Panc1 (cell line): Measurements from ENCODE around the gene SEMA3G. TPM values are rescaled to one million over a fixed set of nuclear protein-coding genes. Genes with fewer than 3 reads are reported as not detected.

ENCODE experiments used
- ATAC-seq: fragments of 200-7000 bp; cut with Tn5 transposase; 2 replicates; pipeline ENCODE4 v1.9.1; 2020; ENCODE audit warnings: mild to moderate bottlenecking, moderate library complexity
- BruUV-seq: library from RNA; stranded (reverse); fragments of 400-500 nt; replicated peaks from 2 replicates; lab custom pipeline; 2021; lab: Mats Ljungman, UMichigan
- CTCF ChIA-PET: fragments of 300-600 bp; sonication (Branson Sonifier 250); formaldehyde crosslinking; loops from one replicate; lab custom pipeline; 2022; ENCODE audit warnings: antibody characterized with exemption; lab: Charles Lee
- POLR2A ChIA-PET: fragments of 300-600 bp; sonication (Branson Sonifier 250); formaldehyde crosslinking; loops from one replicate; lab custom pipeline; 2022; ENCODE audit warnings: antibody characterized with exemption; lab: Charles Lee
- DNase-seq: peaks from one replicate; pipeline ENCODE4 v3.0.0-alpha.2; 2010; ENCODE audit warnings: low read depth, low spot score
- H3K27ac ChIP-seq: 2 replicates; pipeline ENCODE4 v1.5.1; 2011; ENCODE audit warnings: mild to moderate bottlenecking, low read length, inconsistent platforms
- H3K27me3 ChIP-seq: fragments of 200-500 bp; sonication (Bioruptor generic); 2 replicates; pipeline ENCODE4 v1.6.0; 2014; ENCODE audit warnings: low read length, inconsistent platforms; ENCODE audit not compliant: control insufficient read depth, insufficient read depth
- H3K36me3 ChIP-seq: fragments of 200-500 bp; sonication (Bioruptor generic); 2 replicates; pipeline ENCODE4 v1.5.1; 2014; ENCODE audit warnings: inconsistent platforms, mild to moderate bottlenecking, low read length, moderate library complexity; ENCODE audit not compliant: control insufficient read depth, insufficient read depth
- H3K4me1 ChIP-seq: 2 replicates; pipeline ENCODE4 v1.5.1; 2011; ENCODE audit warnings: inconsistent platforms, mild to moderate bottlenecking, low read length, moderate library complexity; ENCODE audit not compliant: control insufficient read depth, insufficient read depth
- H3K4me3 ChIP-seq, 2 experiments: 2 replicates each; pipeline ENCODE4 v1.5.1; 2011 to 2012; ENCODE audit warnings: low read depth in 2 of 2, low read length in 2 of 2, mild to moderate bottlenecking in 2 of 2, inconsistent platforms in 1 of 2, moderate library complexity in 1 of 2
- H3K9me3 ChIP-seq: fragments of 200-500 bp; sonication (Bioruptor generic); 2 replicates; pipeline ENCODE4 v1.5.1; 2014; ENCODE audit warnings: low read depth, mild to moderate bottlenecking, inconsistent platforms, low read length, moderate library complexity; ENCODE audit not compliant: control insufficient read depth, insufficient read depth
- CTCF ChIP-seq: fragments of 450-650 bp; IDR thresholded peaks from 2 replicates; pipeline ENCODE4 v1.5.1; 2017; ENCODE audit warnings: mild to moderate bottlenecking
- POLR2AphosphoS5 ChIP-seq: IDR thresholded peaks from 2 replicates; pipeline ENCODE4 v1.6.1; 2012; ENCODE audit warnings: mild to moderate bottlenecking, low read depth, low read length, moderate library complexity
- REST ChIP-seq, 2 experiments: IDR thresholded peaks; 2 replicates each; pipeline ENCODE4 v1.6.1; 2011 to 2012; ENCODE audit warnings: low read depth in 2 of 2, control low read depth in 1 of 2, low read length in 1 of 2, mild to moderate bottlenecking in 1 of 2, moderate library complexity in 1 of 2; ENCODE audit not compliant: insufficient read depth in 1 of 2
- SIN3A ChIP-seq: IDR thresholded peaks from 2 replicates; pipeline ENCODE4 v1.6.1; 2012; ENCODE audit warnings: low read depth, mild to moderate bottlenecking, low read length, moderate library complexity, borderline replicate concordance; ENCODE audit not compliant: insufficient read depth
- TCF7L2 ChIP-seq: IDR thresholded peaks from 2 replicates; pipeline ENCODE4 v1.6.1; 2011; ENCODE audit warnings: mild to moderate bottlenecking, low read depth, low read length, inconsistent platforms
- in situ Hi-C: cut with HindIII; loops from 2 replicates; pipeline ENCODE4 v1.10.0; 2016; ENCODE audit warnings: low sequenced_read_pairs, low pct_unique_long_range_greater_than_20kb
- intact Hi-C: fragments of 100-400 bp; cut with micrococcal nuclease; formaldehyde crosslinking; loops from one replicate; pipeline ENCODE4 v1.10.0; 2022; ENCODE audit not compliant: unreplicated experiment
- total RNA-seq: library from RNA; stranded (reverse); gene quantifications from one replicate; pipeline ENCODE4 v1.2.1, GENCODE V29; 2021; ENCODE audit not compliant: unreplicated experiment

SEMA3G gene
- total RNA-seq, 1 experiment from 2014 or later: 1.6 TPM

DNA sequence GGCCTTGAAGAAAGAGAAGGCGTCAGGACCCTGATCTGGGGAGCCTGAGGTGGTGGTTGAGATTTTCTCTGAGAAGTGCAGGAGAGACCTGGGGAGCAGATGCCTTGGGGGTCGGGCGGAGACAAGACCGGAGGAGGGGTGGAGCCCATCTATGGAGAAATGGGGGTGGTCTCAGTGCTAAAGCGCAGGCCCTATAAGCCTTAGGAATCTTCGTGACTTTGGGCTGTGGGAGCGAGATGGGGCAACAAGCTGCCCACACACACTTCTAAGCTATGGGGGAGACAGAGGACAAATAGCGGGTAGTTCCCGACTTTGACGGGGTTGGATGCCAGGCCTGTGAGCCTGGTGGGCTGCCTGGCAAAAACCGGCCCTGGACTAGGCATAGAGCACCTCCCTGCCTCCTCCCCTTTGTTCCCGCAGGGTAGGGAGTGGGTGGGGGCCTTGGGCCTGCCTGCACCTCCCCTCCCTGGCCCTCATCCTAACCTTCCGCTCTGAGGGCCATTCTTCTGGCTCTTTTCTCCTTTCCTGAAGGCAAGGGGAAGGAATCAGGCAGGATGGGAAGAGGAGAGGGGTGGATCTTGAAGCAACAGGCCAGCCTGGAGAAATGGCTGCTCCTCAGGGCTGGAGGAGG is 11.4 kb upstream of the SEMA3G start:
- H3K27ac ChIP-seq: peak overlapping the region; percentile 85
- ChIA-PET CTCF (no interaction called here), POLR2A (no interaction called here)
- in situ Hi-C loops (no loop called here), intact Hi-C loops (no loop called here)
- H3K36me3 ChIP-seq: peaks cover 6% of the 10 kb centered on the region; the same call in 1 of the 2 replicates
- H3K9me3 ChIP-seq: no peaks in the 10 kb centered on the region
- H3K4me3 ChIP-seq: peak overlapping the region; percentile 74 to 84
- ATAC-seq (peak; percentile 9; the same call in 1 of the 2 replicates), DNase-seq (no peak)
- H3K27me3 ChIP-seq: no peaks in the 10 kb centered on the region
- TF ChIP-seq TCF7L2 (no peak), POLR2AphosphoS5 (no peak), SIN3A (no peak), REST (IDR thresholded peaks at IDR 0.05; ENCODE audit: insufficient read depth in 1 of 2, low read depth in 2 of 2, low read length in 1 of 2) (no peak), CTCF (no peak)
- no TSS peak for BruUV-seq
- H3K4me1 ChIP-seq: peaks cover 25% of the 10 kb centered on the region

DNA sequence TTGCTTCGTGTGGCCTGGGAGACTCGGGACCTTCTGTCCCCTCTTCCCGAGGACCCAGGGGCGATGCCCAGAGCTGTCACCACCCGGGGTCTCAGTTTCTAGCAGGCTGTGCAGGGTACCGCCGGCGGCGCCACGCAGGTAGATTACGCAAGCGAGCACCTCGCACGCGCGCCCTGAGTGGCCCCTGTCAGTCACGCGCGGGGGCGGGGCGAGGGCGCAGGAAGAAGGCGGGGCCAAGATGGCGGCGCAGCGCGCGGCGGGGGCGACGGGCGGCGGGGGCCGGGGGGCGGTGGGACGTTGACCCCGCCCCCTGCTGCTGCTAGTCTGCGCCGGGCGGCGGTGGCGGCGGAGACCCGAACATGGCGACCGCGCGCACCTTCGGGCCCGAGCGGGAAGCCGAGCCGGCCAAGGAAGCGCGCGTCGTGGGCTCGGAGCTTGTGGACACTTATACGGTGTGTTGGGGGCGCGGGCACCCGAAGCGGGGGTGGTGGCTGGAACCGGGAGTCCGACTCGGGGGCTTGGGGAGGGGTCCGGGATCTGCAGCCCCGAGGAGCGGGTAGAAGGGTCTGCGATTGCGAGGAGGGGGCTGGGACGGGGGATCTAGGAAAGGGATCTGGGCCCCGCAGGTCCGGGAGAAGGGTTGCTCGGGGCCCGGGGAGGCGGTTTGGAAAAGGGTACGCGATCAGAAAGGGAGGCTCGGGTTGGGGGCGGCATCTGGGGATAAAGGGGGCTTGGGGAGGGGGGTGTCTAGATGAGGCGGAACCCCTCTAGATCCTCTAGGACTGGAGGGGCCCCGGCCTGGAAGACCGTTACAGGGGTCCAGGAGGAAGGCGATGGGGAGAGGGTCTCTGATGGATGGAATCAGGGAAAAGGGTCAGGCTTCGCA is 10.6 kb upstream of the SEMA3G start, which contains the start of gene NISCH:
Gene NISCH, plus strand, starts transcription at position 322 of the 886 bp plus-strand sequence. Its CDS starts 38 bp downstream, at position 360.
- CTCF ChIA-PET: no interaction called here

More for the DNA sequence above, 10.6 kb upstream of the SEMA3G start, which contains the start of gene NISCH:
- ATAC-seq: peak; percentile 86
- peak within 1 kb of the TSS; percentile 93 for H3K27ac ChIP-seq
- POLR2A ChIA-PET: no interaction called here
- H3K9me3 ChIP-seq: no peaks in the 10 kb centered on the region
- H3K27me3 ChIP-seq: no peaks in the 10 kb centered on the region
- in situ Hi-C loops (no loop called here), intact Hi-C loops (no loop called here)
- BruUV-seq: no TSS peak
- peaks cover 6% of the 10 kb centered on the region; the same call in 1 of the 2 replicates for H3K36me3 ChIP-seq
- H3K4me3 ChIP-seq: peak within 1 kb of the TSS; percentile 74 to 84
- TF ChIP-seq SIN3A (peak; percentile 45; the same call in 1 of the 2 replicates), REST (IDR thresholded peaks at IDR 0.05; ENCODE audit: insufficient read depth in 1 of 2, low read depth in 2 of 2, low read length in 1 of 2) (no peak), POLR2AphosphoS5 (peak; percentile 49; the same call in 1 of the 2 replicates), CTCF (no peak)
- DNase-seq: no peak
- peaks cover 30% of the 10 kb centered on the region for H3K4me1 ChIP-seq
